GM12864 (cell line): ENCODE results near the gene DAB1.

ENCODE experiments used
- DNase-seq: peaks from one replicate; pipeline ENCODE4 v3.0.0-alpha.2; 2011; ENCODE audit warnings: low read depth
- H3K4me3 ChIP-seq: 2 replicates; pipeline ENCODE4 v1.5.1; 2011; ENCODE audit warnings: mild to moderate bottlenecking, low read depth, low read length, control low read depth
- CTCF ChIP-seq: IDR thresholded peaks from 2 replicates; pipeline ENCODE4 v1.5.1; 2011; ENCODE audit warnings: low read depth, mild to moderate bottlenecking, moderate library complexity, low read length, control low read depth, inconsistent platforms; ENCODE audit errors: missing control alignments

Gene DAB1

GRCh38 chr1:57106296-57106695 lies 317.6 kb downstream of the DAB1 start:
- H3K4me3 ChIP-seq: no peak overlapping the region
- TF ChIP-seq CTCF: no peak
- DNase-seq: no peak

- no peak for DNase-seq
- TF ChIP-seq CTCF: no peak
- H3K4me3 ChIP-seq: no peak overlapping the region
Observed at GRCh38 chr1:57102561-57103326, 321.1 kb downstream of the DAB1 start.

GRCh38 chr1:57101209-57101608 lies 322.7 kb downstream of the DAB1 start:
- no peak overlapping the region for H3K4me3 ChIP-seq
- TF ChIP-seq CTCF: no peak
- no peak for DNase-seq

- H3K4me3 ChIP-seq: no peak overlapping the region
- TF ChIP-seq CTCF: no peak
- no peak for DNase-seq
Observed at GRCh38 chr1:57094749-57095148, 329.1 kb downstream of the DAB1 start.

GRCh38 chr1:57093122-57093521 lies 330.7 kb downstream of the DAB1 start:
- no peak for TF ChIP-seq CTCF
- DNase-seq: no peak
- H3K4me3 ChIP-seq: no peak overlapping the region

- TF ChIP-seq CTCF: no peak
- DNase-seq: no peak
- no peak overlapping the region for H3K4me3 ChIP-seq
Observed at GRCh38 chr1:57091642-57092041, 332.2 kb downstream of the DAB1 start.

- no peak for TF ChIP-seq CTCF
- H3K4me3 ChIP-seq: no peak overlapping the region
- DNase-seq: no peak
Observed at GRCh38 chr1:57089855-57090254, 334.0 kb downstream of the DAB1 start.
